Measurements from ENCODE around the gene BLMH.

- TF ChIP-seq CTCF (IDR thresholded peaks at IDR 0.05), result no peak
- TF ChIP-seq POLR2A (IDR thresholded peaks at IDR 0.05), result no peak
Measured at GRCh38 chr17:30243002-30243401, 48.7 kb downstream of the BLMH start.
